ENCODE data around the gene KCNQ1.

GRCh38 chr11:2653930-2654739 is 209.3 kb downstream of the KCNQ1 start:
- TF ChIP-seq, protein P1, sequence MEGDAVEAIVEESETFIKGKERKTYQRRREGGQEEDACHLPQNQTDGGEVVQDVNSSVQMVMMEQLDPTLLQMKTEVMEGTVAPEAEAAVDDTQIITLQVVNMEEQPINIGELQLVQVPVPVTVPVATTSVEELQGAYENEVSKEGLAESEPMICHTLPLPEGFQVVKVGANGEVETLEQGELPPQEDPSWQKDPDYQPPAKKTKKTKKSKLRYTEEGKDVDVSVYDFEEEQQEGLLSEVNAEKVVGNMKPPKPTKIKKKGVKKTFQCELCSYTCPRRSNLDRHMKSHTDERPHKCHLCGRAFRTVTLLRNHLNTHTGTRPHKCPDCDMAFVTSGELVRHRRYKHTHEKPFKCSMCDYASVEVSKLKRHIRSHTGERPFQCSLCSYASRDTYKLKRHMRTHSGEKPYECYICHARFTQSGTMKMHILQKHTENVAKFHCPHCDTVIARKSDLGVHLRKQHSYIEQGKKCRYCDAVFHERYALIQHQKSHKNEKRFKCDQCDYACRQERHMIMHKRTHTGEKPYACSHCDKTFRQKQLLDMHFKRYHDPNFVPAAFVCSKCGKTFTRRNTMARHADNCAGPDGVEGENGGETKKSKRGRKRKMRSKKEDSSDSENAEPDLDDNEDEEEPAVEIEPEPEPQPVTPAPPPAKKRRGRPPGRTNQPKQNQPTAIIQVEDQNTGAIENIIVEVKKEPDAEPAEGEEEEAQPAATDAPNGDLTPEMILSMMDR (conservative IDR thresholded peaks at IDR 0.05), result no peak
- no peak for TF ChIP-seq EZH2 (IDR thresholded peaks at IDR 0.05; ENCODE audit: low read depth)
